ENCODE results near the gene BANF2.

BANF2 gene

DNA sequence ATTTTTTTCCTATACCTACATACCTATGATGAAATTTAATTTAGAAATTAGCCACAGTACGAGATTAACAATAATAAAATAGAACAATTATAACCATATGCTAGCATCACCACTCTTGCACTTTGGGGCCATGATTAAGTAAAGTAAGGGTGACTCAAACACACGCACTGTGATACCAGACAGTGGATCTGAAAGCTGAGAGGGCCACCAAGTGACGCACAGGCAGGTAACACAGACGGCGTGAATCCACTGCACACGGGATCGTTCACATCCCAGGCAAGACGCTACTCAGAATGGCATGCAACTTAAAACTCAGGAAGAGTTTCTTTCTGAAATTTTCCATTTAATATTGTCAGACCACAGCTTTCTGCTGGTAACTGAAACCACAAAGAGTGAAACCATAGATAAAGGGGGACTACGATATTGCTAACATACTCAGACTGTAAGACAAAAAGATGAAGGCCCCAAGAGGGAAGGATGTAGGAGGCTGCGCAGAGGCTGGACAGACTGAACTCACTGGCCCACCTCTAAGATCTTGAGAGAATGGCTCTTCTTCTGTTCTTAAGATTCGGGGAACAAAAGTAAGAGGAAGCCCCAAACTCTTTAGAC lies 35.6 kb upstream of the BANF2 start:
- no peak for DNase-seq (ENCODE audit: low read depth)

DNA sequence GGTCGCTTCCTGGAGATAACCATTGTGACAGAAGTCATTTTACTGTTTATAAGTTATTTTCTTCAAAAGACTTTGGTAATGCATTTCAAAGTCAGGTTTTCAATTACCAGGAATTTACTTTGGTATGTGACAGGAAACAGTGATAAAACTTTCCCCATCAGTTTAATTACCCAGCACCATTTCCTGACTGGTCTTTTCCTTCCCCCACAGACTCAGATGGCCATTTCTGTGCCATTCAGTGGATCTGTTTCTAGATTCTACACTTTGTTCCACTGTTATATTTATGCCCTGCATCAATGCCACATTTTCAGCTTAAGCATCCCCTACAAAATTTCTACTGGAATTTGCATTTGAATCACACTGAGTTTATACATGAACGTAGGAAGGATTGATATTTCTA lies 34.0 kb upstream of the BANF2 start:
- DNase-seq (ENCODE audit: low read depth), result no peak

DNA sequence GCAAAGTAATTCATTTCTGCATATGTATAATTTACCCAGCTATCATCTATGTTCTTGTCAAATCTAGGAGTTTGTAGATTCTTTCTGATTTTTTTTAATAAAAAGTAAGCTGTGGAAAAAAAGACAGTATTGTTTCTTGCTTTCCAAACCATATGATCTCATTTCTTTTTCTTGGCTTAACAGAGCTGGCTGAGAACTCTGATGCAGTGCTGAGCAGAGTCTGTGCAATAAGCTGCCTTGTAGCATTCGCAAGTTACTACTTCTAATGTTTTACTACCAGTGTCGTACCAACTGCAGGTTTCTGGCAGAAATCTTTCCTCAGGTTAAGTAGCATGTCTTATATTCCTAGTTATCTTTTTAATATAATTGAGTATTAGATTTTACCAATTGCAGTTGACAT lies 33.3 kb upstream of the BANF2 start:
- no peak for DNase-seq (ENCODE audit: low read depth)

DNA sequence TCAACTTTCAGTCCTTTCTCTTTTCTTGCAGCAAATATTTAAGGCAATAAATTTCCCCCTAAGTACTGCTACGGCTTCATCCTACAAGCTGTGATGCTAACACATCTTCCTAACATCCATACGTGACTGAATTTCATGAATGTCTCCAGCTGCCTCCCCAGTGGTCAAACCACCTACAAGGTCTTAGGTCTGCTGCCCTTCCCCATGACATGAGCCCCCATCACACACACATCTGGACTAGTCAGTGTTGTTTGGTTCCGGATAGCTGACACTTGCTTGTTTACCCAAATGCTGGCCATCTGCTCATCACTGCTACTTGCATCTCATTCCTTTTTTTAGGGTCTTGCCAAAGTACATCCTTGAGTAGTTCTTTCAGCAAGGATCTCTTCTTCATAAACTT lies 32.3 kb upstream of the BANF2 start:
- no peak for DNase-seq (ENCODE audit: low read depth)

DNA sequence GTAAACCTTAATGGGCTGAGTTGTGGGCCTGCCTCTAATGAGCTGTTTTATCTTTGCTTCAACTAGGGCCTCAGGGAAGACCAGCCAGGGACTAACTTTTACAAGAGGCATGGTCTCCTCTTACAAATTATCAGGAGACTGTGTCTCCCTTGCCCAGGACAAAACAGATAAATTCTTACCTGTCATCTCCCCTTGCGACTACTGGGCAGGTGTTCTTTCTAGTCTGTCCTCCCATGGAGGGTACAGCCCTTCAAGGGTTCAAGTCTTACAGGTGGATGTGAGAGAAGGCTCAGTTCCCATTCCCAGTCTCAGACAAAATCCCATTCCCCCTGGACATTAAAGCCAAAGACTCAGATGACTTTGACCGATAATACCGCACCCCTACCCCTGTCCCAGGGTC lies 31.3 kb upstream of the BANF2 start:
- no peak for DNase-seq (ENCODE audit: low read depth)

DNA sequence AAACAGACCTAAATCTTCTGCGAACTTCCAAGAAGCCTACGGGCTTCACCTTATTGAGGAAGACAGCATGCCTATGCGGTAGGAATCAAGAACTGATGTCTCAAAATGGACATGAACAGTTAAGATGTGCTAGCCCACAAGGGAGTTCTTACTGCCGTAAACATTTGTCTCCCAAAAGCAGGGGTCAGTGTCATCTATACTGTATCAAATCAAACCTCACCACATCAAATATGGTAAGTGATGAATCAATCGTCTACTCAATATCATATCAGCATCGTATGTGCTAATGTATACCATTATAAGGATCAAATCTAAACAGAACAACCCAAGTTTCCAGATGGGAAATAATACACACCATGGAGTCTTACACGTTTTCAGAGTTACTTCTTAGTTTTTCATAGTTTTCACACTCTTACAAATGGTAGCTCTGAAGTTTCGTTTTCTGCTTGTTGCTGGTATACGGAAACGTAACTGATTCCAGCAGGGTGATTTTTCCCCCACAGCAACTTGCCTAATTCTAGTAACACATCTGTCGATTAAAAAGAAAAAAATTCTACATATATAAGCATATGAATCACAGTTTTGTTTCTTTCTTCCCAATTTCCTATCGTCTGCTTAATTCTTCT lies 30.3 kb upstream of the BANF2 start:
- no peak for DNase-seq (ENCODE audit: low read depth)

DNA sequence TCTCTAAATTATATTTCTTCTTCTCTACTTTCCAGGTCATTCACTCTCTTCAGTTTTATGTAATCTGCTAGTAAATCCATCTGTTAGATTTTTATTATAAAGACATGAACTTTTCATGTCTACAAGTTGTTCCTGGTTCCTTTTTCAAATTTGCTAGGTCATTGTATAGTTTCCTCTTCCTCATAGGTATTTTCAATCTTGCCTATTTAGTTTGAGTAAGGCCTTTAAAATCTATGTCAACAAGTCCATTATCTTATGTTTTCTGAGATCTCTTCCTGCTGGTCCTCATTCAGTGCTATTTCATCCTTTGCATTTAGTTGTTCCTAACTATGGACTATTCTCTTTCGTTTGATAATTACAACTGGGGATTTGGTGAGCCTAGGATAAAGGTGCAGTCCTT lies 28.8 kb upstream of the BANF2 start:
- DNase-seq (ENCODE audit: low read depth), result no peak

DNA sequence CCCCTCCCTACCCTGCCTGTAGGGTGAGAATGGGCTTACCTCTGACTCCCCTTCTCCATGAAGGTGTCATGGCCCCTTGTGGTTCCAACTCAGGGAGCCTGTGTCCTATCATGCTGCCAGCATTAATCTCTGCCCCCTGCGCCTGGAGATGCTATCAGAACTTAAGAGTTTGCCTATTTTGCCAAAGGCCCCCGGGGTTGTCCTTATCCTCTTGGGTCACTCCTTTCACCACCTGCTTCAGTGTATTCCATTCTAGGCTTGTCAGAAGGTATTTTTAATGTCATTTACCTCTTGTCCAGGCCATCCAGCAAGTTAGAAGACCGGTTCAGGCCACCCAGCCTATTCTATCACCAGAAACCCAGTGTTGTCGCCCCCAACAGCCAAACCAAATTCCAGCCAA lies 28.2 kb upstream of the BANF2 start:
- no peak for DNase-seq (ENCODE audit: low read depth)

DNA sequence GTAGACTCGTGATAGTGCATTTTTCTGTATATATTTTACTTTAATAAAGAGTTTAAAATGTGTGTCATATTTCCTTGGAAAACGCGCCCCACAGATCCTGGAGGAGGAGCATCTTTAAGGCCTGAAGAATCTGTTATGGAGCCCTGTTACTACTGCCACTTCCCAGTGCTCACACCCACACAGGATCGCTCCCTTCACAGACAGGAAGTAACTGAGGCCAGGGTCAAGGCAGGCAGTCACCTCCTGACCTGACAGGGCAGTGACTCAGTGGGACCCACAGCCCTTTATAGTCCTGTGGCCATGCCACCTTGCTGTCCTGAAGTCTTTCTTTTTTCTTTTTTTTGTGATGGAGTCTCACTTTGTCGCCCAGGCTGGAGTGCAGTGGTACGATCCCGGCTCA lies 26.7 kb upstream of the BANF2 start:
- DNase-seq (ENCODE audit: low read depth), result no peak

DNA sequence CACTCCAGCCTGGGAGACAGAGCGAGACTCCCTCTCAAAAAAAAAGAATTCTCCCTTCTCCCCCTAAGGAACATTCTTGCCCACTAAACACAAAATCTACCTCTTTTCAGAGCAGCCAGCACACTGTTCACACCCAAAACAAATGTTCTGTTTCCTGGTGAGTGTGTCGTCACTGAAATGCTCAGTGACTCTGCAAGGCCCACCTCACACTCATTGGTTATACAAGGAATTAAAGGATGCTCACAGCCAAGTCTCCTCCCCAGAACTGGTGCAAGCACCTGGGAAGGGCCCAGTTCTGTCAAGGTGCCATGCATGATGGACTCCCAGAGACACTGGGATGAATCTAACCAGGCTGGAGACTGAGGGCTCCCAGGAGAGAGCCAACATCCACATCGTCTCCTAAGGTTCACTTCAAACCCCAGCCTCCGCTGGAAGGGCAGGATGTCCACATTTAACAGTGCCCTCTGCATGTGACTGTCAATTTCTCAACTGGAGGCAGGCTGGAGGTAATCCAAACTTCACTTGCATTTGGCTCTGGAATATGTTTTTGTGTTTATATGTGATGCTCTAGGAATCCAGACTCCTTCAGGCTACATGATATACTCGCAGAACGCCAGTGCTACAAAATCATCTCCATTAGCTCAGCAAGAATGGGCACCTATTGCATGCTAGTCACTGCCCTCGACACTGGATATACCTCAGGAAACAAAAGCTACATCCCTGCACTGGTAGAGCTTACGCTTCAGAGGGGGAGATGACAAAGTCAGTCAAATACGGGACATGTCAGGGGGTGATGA lies 24.8 kb upstream of the BANF2 start:
- no peak for DNase-seq (ENCODE audit: low read depth)

DNA sequence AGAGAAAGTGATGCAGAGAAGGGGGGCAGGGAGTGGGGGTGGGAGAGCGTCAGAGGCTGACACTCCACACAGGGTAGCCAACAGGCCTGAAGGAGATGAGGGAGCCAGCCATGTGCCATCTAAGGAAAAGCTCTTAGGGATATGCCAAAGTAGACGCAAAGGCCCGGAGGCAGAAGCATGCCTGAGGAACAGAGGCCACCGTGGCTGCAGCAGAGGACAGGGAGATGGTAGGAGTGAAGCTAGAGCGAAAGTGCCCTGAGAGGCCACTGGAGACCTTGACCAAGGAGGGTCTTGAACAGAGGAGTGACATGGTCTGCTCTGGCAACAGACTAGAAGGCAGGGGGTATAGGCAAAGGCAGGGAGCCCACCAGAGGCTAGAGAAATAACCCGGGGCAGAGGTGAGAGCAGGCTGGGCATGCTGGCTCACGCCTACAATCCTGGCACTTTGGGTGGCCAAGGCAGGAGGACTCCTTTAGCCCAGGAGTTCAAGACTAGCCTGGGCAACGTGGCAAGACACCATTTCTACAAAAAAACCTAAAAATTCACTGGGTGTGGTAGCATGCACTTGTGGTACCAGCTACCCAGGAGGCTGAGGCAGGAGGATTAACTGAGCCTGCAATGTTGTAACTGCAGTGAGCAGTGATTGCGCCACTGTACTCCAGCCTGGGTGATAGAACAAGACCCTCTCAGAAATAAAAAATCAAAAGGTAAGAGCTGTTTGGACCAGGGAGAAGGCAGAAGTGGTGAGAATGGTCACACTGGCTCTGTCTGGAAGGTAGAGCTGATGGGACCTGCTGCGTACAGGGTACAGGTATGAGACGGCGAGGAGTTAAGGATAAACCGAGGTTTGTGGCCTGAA lies 24.0 kb upstream of the BANF2 start:
- no peak for DNase-seq (ENCODE audit: low read depth)

DNA sequence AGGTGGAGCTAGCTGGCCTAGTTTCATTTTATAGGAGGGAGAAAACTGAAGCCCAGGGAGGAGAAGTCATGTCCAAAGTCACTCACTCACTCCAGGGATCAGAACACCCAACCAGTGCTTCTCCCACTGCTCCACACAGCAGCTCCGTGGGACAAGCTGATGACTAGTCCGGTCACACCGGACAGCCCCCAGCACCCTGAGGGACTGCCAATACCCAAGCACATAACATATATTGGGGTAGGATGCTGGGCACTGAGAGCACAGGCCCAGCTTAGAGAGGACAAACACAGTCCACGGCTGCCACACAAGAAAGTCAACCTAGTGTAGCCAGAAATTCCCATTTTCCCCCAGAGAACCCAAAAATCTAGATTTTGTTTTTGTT lies 23.4 kb upstream of the BANF2 start:
- DNase-seq (ENCODE audit: low read depth), result no peak

DNA sequence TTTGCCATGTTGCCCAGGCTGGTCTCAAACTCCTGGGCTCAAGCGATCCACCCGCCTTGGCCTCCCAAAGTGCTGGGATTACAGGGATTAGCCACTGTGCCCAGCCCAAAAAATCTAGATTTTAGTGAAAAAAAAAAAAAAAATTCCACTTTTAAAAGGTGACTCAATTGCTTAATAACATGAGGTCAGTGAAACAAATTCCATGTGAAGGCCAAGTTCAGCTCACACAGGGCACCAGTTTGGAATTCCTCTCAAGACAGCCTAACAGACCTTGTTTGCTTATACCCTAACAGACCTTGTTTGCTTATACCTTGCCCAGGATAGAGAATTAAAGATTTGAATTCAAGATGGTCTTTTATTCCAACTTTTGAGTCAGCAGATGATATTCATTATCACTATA lies 22.8 kb upstream of the BANF2 start:
- DNase-seq (ENCODE audit: low read depth), result no peak

DNA sequence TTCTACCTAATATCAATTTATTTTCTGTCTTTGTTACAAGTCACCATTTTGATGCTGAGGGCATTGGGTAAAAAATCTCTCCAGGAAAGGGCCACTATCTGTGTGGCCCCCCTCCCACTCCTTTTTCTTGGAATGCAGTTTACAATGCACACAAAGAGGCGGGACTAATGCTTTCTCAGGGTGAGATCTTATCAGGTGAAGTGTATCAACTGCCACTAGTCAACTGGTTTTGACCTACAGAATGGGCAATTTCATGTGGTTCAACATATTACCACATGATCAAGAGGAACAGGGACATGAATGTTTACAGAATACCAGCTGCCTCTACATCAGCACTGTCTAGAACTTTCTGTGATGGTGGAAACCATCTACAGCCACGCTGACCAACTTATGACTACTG lies 21.5 kb upstream of the BANF2 start:
- DNase-seq (ENCODE audit: low read depth), result no peak

DNA sequence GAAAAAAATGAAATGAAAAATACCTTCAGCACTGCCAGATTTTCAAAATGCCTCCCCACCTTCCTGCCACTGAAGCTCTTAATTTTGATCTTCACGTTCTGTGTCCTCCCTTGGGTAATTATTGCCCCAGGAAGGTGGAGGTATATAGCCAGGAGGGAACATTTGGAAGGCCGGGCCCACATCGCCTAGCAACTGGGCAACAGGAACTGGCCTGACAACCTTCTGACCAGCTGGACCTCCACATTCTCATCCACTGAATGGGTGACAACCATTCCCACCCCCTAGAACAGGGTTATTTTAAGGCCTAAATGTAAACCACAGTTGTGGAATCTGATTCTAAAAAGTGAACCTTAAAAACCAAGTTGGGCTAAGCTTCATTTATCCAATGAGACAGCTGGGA lies 20.9 kb upstream of the BANF2 start:
- no peak for DNase-seq (ENCODE audit: low read depth)

DNA sequence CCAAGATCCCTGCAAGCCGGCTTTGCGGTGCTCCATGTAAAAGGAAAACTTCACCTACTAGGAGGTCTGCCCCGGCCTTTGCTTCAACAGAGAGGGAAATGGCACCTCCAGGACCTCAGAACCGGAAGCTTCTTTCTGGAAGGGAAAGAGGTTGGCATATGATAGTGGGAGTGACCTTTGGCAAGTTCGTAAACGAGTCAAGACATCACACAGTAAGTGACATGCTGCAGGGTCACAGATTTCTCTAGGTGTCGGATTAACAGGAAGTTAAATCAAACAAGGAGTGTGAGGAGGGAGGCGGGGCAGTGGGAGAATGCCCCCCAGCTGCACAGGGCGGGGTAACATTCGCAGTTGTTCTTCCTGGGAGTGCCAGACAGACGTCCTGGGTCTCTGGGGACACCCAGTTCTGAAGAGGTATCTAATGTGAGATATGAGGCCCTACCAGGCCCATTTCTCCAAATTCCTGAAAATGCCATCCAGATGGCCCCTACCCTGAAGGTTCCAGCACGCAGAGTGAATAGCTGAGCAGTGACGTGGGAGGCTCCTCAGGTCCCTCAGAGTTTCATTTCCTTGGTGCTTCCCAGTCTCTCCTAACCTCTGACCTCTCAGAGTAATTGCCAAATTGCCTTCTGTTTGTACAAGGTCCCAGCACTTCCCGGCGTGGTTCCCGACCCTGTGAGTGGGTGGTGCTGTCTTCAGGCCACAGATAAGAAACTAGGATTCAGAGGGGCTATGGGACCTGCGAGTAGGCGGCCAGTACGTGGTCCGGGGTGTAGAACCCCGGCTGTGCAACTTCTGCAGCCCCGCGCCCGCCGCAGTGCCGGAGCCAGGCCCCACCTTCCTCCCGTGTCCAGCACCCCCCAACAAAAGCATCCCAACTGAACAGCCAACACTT lies 19.6 kb upstream of the BANF2 start:
- peak; percentile 73 for DNase-seq (ENCODE audit: low read depth)

DNA sequence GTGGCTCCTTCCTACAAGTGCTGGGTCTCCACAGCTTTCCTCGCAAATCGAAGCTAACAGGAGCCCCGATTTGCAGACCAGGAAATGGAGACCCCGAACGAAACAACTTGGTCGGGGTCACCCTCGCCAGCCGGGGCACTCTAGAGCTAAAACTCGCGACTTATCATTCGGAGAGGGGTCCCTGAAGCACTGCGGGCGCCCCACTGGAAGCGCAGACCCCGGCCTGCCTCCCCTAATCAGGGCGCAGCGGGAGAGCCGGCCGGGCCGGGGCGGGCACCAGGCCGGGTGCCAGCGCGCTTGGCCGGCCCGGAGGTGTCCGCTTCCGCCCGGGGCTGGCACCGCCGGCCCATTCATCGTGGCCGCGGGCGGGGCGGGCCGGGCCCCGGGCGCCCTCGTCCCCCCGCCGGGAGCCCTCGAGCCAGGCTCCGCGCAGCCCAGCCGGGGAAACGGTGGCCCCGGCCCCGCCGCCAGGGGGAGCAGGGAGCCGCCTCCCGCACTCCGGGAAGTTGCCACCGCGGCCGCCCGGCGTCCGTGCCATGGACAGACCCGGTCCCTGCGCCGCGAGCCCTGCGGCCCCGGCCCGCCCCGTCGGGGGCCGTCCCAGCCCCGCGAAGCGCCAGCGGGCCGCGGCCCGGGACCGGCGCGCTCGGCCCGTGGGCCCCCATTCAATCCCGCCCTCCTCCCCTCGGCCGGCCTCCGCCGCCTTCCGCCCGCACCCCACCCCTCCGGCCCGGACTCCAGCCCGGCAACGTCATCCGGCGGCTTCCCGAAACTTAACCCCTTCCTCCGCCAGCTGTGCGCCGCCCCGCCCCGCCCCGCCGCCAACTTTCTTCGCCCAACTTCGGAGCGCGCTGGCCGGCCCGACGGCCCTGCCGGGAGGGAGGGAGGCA lies 18.7 kb upstream of the BANF2 start:
- no peak for DNase-seq (ENCODE audit: low read depth)

DNA sequence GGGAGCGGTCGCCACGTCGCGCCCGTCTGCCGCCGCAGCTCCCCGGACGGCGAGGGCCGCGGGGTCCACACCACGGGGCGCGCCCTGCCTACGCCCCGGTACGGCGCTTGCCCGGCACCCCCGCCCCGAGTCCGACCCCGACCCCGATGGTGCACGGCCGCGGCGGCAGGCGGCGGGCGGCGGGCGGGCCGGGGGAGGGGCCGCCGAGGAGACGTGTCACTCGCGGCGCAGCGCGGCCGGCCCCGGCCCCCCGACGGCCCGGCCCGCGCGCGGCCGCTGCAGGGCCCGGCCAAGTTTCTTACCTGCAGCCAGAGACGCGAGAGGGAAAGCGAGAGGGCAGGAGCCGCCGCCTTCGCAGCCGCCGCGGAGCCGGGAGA lies 18.1 kb upstream of the BANF2 start:
- no peak for DNase-seq (ENCODE audit: low read depth)

DNA sequence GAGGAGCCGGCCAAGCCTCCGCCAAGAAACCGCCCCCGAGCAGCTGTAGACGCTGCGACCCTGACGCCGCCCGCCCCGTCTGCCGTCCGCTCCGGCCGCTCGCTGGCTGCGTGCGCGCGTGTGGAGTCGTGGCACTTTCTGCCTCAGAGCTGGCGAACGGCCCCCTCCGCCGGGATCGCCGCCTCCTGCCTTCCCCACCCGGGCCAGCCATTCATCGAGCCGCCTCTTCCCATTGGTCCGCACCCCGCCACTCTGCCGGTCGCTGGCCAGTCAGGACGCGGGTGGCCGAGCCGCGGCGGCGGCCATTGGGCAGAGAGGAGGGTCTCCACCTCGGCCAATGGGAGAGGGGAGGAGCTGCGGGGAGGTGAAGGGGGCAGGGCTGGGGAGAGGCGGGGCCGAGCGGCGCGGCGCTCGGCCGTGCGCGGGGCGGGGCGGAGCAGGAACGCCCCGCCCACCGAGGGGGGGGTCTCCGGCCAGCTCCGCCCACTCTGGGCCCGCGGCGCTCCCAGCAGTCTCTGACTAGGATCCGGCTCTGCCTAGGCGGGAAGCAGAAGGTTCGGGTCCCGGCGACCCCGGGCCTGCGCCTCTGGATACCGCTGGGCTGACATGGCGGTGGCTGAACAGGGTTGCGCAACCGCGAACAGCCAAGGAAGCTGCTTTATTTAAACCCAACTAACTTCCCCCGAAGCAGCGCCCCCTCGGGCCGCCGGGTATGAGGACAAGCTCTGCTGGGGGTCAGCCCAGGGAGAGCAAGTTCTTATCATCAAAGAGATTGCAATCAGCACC lies 17.5 kb upstream of the BANF2 start, which contains the start of gene RRBP1:
TSS of gene RRBP1 (minus strand) at position 140 of the 786 bp plus-strand sequence. CDS start 21,735 bp downstream, outside the sequence.
- peak; percentile 90 for DNase-seq (ENCODE audit: low read depth)

DNA sequence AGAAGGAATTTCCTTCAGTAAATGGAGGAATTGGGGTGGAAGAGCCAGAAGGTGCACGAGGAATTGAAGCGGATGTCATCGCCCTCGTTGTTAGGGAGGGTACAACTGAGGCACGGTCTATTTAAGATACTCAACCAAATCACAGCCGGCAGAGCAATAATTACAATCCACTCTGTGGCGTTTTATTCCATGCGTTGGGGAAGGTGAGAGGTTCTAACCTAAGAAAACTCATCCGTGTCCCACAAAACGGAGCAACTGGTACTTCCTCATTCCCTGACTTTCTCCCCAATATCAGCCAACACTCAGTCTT lies 16.9 kb upstream of the BANF2 start:
- no peak for DNase-seq (ENCODE audit: low read depth)
